Calu3 (cell line): Measurements from ENCODE around the gene SPACA1. TPM values are rescaled to one million over a fixed set of nuclear protein-coding genes. Genes with fewer than 3 reads are reported as not detected.
A peak's percentile ranks its signal among the peaks of the same experiment; 100 is the strongest.

ENCODE experiments used
- BruUV-seq: library from RNA; stranded (reverse); fragments of 400-500 nt; replicated peaks from 2 replicates; lab custom pipeline; 2021; lab: Mats Ljungman, UMichigan
- CTCF ChIA-PET: fragments of 300-600 bp; sonication (Branson Sonifier 250); formaldehyde crosslinking; loops from one replicate; lab custom pipeline; 2022; ENCODE audit warnings: antibody characterized with exemption; lab: Charles Lee
- DNase-seq: peaks from one replicate; pipeline ENCODE4 v3.0.0; 2022
- H3K27ac Mint-ChIP-seq: one replicate; pipeline ENCODE4 v1.8.0; 2022; ENCODE audit warnings: mixed read lengths; ENCODE audit not compliant: unreplicated experiment
- H3K27me3 Mint-ChIP-seq: one replicate; pipeline ENCODE4 v1.8.0; 2022; ENCODE audit warnings: mixed read lengths; ENCODE audit not compliant: unreplicated experiment
- H3K36me3 Mint-ChIP-seq: one replicate; pipeline ENCODE4 v1.8.0; 2022; ENCODE audit warnings: mild to moderate bottlenecking, moderate library complexity, mixed read lengths; ENCODE audit not compliant: insufficient read depth, unreplicated experiment
- H3K4me1 Mint-ChIP-seq: one replicate; pipeline ENCODE4 v1.8.0; 2022; ENCODE audit warnings: mild to moderate bottlenecking, low read depth, mixed read lengths; ENCODE audit not compliant: unreplicated experiment
- H3K4me3 Mint-ChIP-seq: one replicate; pipeline ENCODE4 v1.8.0; 2022; ENCODE audit warnings: mild to moderate bottlenecking, low read depth, moderate library complexity, mixed read lengths; ENCODE audit not compliant: unreplicated experiment
- H3K9me3 Mint-ChIP-seq: one replicate; pipeline ENCODE4 v1.8.0; 2022; ENCODE audit warnings: low read depth, mixed read lengths; ENCODE audit not compliant: unreplicated experiment
- CTCF ChIP-seq: fragments of 200-600 bp; IDR thresholded peaks from one replicate; pipeline ENCODE4 v1.8.0; 2022; ENCODE audit warnings: antibody characterized with exemption; ENCODE audit not compliant: unreplicated experiment
- intact Hi-C: fragments of 100-400 bp; cut with micrococcal nuclease; formaldehyde crosslinking; loops from one replicate; pipeline ENCODE4 v1.10.0; 2022; ENCODE audit not compliant: unreplicated experiment
- total RNA-seq: library from RNA; stranded (reverse); gene quantifications from 2 replicates; pipeline ENCODE4 v1.2.3, GENCODE V29; 2022

SPACA1 gene
- total RNA-seq, 1 experiment from 2014 or later = not detected

- peaks cover 35% of the 10 kb centered on the region for H3K4me1 Mint-ChIP-seq
- peak overlapping the region; percentile 65 for H3K4me3 Mint-ChIP-seq
- no peak for DNase-seq
- CTCF ChIA-PET = no interaction called here
- H3K27ac Mint-ChIP-seq = peak overlapping the region; percentile 86
- no peaks in the 10 kb centered on the region for H3K27me3 Mint-ChIP-seq
- no peaks in the 10 kb centered on the region for H3K9me3 Mint-ChIP-seq
- no peak for TF ChIP-seq CTCF
- BruUV-seq = no TSS peak
- no peaks in the 10 kb centered on the region for H3K36me3 Mint-ChIP-seq
- intact Hi-C loops = loop anchor here (5.0 kb wide), 1 partner anchor 81 kb away; no protein-coding TSS in a partner anchor
Measured at GRCh38 chr6:88008411-88008810, 39.2 kb upstream of the SPACA1 start.

- intact Hi-C loops = loop anchor here (5.0 kb wide), 1 partner anchor 82 kb away; no protein-coding TSS in a partner anchor
- no peak for DNase-seq
- Mint-ChIP-seq H3K27ac (peak overlapping the region; percentile 86), H3K4me1 (peaks cover 35% of the 10 kb centered on the region), H3K27me3 (no peaks in the 10 kb centered on the region), H3K36me3 (no peaks in the 10 kb centered on the region), H3K9me3 (no peaks in the 10 kb centered on the region), H3K4me3 (peak overlapping the region; percentile 65)
- CTCF ChIA-PET = no interaction called here
- TF ChIP-seq CTCF = no peak
- no TSS peak for BruUV-seq
Measured at GRCh38 chr6:88008831-88009231, 38.8 kb upstream of the SPACA1 start.

- CTCF ChIA-PET = no interaction called here
- no TSS peak for BruUV-seq
Measured at GRCh38 chr6:88013015-88013414, 34.6 kb upstream of the SPACA1 start.

GRCh38 chr6:88013554-88013953 lies 34.1 kb upstream of the SPACA1 start:
- no peaks in the 10 kb centered on the region for H3K36me3 Mint-ChIP-seq
- H3K4me1 Mint-ChIP-seq = peaks cover 15% of the 10 kb centered on the region
- TF ChIP-seq CTCF = no peak
- no peaks in the 10 kb centered on the region for H3K9me3 Mint-ChIP-seq
- no TSS peak for BruUV-seq
- no peak overlapping the region for H3K27ac Mint-ChIP-seq
- DNase-seq = no peak
- intact Hi-C loops = no loop called here
- CTCF ChIA-PET = no interaction called here
- H3K4me3 Mint-ChIP-seq = no peak overlapping the region
- no peaks in the 10 kb centered on the region for H3K27me3 Mint-ChIP-seq

More at GRCh38 chr6:88013015-88013414, 34.6 kb upstream of the SPACA1 start:
- peaks cover 21% of the 10 kb centered on the region for H3K4me1 Mint-ChIP-seq
- no peak for TF ChIP-seq CTCF
- no peak overlapping the region for H3K27ac Mint-ChIP-seq
- no peak for DNase-seq
- H3K4me3 Mint-ChIP-seq = no peak overlapping the region
- intact Hi-C loops = no loop called here
- H3K9me3 Mint-ChIP-seq = no peaks in the 10 kb centered on the region
- no peaks in the 10 kb centered on the region for H3K36me3 Mint-ChIP-seq
- no peaks in the 10 kb centered on the region for H3K27me3 Mint-ChIP-seq
